GOT3 (cell line): ENCODE measurements around the gene VPS4A.
"Not testable (repeated sequence)": the region's sequence is repeated elsewhere in the genome, so short reads cannot be mapped to it uniquely, and the experiment has no call there.

Experiments
- DNase-seq: peaks from one replicate; lab custom pipeline; 2025; ENCODE audit warnings: mixed read lengths; lab: John Stamatoyannopoulos, UW

VPS4A gene

DNA sequence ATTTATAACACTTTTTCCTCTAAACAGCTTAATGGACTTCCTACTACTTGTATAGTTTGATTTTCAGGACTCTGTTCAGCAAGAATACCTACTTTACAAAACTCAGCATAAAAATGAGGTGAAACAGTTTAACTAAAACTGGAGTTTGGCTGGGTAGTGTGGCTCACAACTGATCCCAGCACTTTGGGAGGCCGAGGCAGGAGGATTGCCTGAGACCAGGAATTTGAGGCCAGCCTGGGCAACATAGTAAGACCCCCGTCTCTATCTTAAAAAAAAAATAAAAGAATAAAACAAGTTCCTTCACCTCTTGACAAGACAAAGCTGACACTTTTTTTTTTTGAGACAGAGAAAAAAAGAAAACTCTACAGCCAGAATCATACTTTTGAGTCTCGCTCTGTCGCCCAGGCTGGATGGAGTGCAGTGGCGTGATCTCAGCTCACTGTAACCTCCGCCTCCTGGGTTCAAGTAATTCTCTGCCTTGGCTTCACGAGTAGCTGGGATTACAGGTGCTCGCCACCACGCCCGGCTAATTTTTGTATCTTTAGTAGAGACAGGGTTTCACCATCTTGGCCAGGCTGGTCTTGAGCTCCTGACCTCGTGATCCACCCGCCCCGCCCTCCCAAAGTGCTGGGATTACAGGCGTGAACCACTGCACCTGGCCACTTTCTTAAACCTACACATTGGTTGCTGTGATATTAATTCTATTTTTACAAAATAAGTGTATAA, 16.6 kb downstream of the VPS4A start:
- no peak for DNase-seq

- no peak for DNase-seq
These were observed 17.7 kb downstream of the VPS4A start for GRCh38 chr16:69328854-69329316.

GRCh38 chr16:69329369-69330285, 18.5 kb downstream of the VPS4A start:
- no peak for DNase-seq

DNA sequence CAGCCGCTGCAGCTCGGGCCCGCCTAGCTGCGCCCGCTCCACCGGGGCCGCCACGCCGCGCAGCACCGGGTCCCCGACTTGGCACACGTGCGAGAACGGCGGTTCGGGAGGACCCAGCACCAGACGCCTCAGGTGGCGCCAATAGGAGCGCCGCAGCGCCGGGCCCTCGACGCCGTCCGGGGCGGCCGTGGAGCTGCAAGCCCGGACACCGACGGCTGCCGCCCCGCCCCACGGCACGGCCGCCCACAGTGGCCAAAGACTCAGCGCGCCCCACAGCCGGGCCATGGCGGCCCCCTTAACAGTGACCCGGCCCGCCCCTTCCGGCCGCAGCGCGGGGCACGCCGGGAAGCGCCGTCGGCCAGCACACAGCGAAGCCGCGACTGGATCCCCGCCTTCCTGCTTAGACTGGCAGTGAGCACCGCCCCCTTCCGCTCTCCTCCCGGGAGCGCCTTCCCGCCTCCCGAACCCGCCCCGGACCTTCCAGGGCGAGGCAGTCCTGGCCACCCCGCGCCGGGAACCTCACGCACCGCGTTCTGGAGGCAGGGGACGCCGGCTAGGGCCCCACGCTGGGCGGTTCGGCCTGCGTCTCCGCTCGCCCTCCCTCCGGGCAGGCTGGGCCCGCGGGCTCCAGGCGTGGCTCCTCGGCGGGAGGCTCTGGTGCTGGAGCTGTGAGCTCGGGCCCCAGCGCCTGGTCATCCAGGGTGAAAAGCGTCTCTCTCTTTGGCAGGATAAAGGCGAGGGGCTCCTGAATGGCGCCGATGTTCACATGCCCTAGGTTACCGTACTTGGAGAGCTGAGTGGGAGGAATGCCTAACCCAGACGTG, 19.3 kb downstream of the VPS4A start, which contains the start of gene PDF:
PDF (minus strand) TSS at position 303 of the 824 bp plus-strand sequence; CDS start at position 285, 18 bp downstream.
- peak; percentile 75 for DNase-seq

GRCh38 chr16:69334696-69335095, 23.5 kb downstream of the VPS4A start:
- no peak for DNase-seq

DNA sequence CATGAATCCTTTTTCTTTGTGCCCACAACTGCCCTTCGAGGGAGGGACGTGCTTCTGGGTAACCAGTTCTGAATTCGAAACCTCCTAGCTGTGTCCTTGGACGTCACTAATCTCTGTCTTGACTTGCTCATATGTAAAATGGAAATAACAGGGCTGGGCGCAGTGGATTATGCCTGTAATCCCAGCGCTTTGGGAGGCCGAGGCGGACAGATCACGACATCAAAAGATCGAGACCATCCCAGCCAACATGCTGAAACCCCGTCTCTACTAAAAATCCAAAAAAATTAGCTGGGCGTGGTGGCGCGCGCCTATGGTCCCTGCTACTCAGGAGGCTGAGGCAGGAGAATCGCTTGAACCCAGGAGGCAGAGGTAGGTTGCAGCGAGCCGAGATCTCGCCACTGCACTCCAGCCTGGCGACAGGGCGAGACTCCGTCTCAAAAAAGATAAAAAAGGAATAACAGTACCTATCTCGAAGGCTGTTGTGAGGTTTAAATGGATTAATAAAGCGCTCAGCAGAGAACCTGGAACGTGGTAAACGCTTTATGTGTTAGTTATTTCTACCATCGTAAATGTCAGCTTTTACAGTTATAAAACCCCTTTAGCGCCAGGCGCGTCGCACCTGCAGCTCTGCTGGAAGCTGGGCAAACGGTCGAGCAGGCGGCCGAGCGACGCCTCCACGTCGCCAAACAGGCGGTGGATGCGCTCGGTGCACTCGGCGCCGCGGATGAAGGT, 27.6 kb downstream of the VPS4A start:
- DNase-seq, result no peak

DNA sequence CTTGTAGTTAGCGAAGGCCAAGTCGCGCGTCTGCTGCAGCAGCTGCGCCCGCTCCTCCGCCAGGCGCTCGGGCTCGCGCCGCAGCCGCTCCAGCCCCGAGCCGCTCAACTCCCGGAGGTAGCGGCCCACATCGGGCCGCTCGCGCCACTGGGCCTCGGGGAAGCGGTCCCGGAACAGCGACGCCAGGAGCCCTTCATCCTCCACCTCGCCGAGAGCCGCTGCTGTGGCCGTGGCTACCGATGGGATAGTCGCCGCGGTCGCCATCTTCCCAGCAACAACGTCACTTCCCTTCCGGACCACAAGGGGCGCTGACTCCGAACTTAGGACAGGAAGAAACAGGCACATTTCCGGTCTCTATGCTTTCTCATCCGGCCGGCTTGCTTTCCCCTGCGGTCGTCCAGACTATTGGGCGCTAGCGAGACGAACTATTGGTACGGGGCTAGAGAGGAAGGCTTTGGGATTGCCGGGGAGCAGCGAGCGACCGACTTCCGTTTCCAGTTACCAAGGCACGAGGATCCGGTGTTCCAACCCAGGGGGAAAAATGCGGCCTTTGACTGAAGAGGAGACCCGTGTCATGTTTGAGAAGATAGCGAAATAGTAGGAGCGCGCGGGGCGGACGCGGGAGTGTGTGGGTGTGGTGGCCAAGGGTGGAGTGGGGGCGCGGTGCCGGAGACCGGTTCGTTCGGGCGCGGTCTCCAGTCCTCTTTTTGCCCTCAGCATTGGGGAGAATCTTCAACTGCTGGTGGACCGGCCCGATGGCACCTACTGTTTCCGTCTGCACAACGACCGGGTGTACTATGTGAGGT, 28.3 kb downstream of the VPS4A start, which contains the start of the genes COG8 and NIP7:
COG8 (minus strand) TSS at position 276 of the 806 bp plus-strand sequence; CDS start at position 264, 12 bp downstream.
NIP7 (plus strand) TSS at position 484 of the 806 bp plus-strand sequence; CDS start at position 542, 58 bp downstream.
- DNase-seq, result peak; percentile 86

DNA sequence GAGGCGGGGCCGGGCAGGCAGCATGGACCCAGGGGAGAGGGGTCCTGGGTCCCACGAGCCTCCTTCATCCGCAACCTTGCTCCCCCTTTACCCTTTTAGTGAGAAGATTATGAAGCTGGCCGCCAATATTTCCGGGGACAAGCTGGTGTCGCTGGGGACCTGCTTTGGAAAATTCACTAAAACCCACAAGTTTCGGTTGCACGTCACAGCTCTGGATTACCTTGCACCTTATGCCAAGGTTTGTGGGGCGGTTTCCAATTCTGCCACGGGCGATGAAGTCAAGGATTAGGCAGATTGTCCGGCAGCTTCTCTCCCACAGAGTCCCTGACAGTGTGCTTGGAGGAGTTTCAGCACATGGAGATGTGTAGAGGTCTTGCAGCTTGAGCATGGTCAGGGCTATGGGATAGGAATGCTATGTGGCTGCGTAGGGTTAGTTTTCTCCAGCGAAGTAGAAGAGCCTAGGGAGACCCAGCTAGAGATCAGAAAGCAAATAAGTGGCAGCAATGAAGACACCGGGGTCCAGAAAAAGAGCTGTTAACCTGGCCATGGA, 29.0 kb downstream of the VPS4A start:
- peak; percentile 6 for DNase-seq

DNA sequence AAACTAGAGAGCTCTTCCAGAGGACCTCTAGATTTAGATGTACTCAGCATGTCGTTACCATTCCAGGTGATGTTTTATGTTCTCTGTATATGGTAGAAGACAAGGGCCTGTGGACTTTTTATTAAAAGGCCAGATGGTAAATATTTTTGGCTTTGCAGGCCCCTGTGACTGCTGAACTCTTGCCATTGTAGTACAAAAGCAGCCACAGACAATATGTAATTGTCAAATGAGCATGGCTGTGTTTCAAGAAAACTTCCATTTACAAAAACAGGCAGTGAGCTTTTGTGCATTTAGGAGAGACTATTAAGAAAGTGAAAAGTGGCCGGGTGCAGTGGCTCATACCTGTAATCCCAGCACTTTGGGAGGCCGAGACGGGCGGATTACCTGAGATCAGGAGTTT, 33.0 kb downstream of the VPS4A start:
- no peak for DNase-seq

GRCh38 chr16:69345923-69346322, 34.8 kb downstream of the VPS4A start:
- no peak for DNase-seq

DNA sequence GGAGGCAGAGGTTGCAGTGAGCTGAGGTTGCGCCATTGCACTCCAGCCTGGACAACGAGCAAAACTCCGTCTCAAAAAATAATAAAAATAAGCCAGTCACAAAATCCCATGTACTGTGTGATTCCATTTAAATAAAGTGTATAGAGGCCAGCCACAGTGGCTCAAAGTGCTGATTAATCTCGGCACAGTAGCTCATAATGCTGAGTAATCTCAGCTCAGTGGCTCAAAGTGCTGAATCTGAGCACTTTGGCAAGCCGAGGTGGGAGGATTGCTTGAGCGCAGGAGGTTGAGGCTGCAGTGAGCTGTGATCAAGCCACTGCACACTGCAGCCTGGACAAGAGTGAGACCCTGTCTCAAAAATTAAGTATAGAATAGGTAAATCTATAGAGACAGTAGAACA, 35.5 kb downstream of the VPS4A start:
- no peak for DNase-seq

GRCh38 chr16:69348222-69348621, 37.1 kb downstream of the VPS4A start:
- no peak for DNase-seq

- DNase-seq, result no peak
These were observed 38.4 kb downstream of the VPS4A start for GRCh38 chr16:69349536-69349935.

GRCh38 chr16:69350536-69351133, 39.5 kb downstream of the VPS4A start:
- no peak for DNase-seq

GRCh38 chr16:69351309-69352027, 40.3 kb downstream of the VPS4A start, which contains the start of gene TMED6:
TMED6 (minus strand) TSS chr16:69351786; CDS start chr16:69351753, 33 bp downstream.
- no peak for DNase-seq

DNA sequence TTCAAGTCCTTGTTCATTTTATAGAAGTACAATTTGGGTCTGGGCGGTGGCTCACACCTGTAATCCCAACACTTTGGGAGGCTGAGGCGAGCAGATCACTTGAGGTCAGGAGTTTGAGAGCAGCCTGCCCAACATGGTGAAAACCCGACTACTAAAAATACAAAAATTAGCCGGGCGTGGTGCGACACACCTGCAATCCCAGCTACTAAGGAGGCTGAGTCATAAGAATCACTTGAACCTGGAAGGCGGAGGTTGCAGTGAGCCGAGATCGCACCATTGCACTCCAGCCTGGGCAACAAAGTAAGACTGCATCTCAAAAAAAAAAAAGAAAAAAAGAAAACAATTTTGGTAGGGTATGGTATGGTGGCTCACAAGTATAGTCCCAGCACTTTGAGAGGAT, 48.9 kb downstream of the VPS4A start:
- not testable (repeated sequence) for DNase-seq

- no peak for DNase-seq
These were observed 52.1 kb downstream of the VPS4A start for GRCh38 chr16:69363281-69363717.

- no peak for DNase-seq
These were observed 52.9 kb downstream of the VPS4A start for GRCh38 chr16:69364088-69364487.

GRCh38 chr16:69365901-69366300, 54.8 kb downstream of the VPS4A start:
- no peak for DNase-seq
